NCI-H2029 treated with DMSO at 0.1 percent for 48 hours (cell line): Measurements from ENCODE around the gene PRDM16.

ENCODE experiments used
- DNase-seq: peaks from one replicate; lab custom pipeline; 2025; lab: John Stamatoyannopoulos, UW

Gene PRDM16

DNA sequence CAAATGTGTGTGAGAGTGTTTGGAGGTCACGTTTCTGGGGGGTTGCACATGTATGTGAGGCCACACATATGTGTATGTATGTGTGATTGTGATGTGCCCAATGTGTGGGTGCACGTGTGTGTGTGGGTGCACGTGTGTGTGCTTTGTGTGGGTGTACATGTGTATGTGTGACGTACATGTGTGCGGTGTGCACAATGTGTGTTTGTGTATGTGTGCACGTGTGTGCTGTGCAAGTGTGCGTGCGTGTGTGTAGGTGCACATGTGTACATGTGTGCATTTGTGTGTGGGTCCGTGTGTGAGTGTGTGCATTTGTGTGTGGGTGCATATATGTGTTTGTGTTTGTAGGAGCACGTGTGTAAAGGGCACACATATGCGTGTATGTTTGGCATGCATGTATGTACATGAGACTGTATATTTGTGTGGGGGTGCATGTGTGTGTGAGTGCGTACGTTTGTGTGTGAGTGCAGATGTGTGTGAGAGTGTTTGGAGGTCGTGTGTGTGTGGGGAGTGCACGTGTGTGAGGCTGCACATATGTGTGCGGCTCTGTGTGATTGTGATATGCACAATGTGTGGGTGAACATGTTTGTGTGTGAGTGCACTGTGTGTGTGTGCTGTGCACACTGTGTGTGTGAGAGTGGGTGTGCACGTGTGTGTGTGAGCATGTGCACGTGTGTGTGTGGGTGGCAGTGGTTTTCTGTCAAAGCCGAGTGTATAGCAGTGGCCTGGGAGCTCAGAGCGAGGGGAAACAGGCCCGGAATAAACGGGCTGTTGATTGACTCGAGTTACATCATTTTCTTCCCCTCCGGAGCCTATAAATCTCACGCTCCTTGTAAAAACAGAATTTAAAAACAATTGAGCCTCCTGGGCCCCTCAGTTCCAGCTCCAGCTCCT is 252.8 kb downstream of the PRDM16 start:
- DNase-seq = no peak

DNA sequence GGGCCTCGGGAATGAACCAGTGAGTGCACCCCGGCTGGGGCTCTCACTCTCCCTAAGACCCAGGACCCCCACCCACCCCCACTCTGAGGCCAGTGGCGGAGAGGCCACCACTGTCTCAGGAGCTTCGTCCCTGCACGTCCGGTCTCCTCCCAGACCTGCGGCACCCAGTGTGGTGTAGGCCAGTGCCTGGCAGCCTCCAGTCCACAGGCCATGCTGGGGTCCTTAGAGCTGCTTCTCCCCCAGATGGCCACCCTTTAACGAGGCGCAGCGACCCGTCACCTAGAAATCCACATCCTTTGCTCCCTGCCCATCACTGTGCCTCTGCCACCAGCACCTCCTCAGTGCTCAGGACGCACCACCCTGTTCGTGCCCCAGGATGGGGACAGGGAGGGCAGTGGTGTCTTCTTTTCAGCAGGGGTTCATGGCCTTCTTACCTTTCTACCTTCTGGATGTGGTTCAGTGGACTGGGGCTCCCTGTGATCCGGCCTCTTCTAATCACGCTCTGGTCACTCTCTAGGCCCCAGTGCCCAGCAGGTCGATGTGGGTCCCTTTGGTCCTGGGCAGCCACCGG is 253.5 kb downstream of the PRDM16 start:
- DNase-seq = no peak

DNA sequence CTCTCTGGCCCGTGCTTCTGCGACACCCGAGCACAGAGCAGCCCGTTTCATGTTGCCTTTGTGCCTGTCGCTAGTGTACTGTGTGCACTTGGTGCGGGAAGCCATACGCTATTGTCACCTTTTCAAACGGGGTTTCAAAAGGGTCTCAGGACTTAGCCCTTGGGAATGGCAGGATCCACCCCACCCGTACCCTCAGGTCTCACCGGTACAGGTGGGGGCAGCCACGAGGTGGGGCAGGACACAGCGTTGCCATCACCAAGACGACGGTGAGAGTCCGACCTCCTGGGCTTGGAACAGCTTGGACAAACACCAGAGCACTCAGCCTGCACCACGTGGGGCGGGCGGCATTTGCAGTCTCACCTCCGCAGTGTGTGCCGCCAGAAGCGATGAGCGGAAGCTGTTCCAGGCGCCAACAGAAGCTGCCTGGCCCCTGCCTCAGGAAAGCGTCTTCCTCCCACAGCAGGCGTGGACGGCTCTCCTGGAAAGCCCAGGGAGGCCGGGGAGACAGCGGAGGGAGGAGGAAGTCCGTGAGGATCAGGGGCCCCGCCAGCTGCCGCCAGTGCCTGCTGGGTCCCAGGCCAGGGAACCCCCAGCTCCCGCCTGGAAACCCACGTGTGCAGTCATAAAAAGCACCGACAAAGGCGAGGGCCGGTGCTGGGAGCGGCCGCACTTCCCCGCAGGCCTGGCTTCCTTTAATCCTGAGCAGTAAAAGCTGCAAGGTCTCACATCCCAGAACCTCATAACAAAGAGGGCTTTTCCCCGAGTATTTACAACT is 254.2 kb downstream of the PRDM16 start:
- no peak for DNase-seq

DNA sequence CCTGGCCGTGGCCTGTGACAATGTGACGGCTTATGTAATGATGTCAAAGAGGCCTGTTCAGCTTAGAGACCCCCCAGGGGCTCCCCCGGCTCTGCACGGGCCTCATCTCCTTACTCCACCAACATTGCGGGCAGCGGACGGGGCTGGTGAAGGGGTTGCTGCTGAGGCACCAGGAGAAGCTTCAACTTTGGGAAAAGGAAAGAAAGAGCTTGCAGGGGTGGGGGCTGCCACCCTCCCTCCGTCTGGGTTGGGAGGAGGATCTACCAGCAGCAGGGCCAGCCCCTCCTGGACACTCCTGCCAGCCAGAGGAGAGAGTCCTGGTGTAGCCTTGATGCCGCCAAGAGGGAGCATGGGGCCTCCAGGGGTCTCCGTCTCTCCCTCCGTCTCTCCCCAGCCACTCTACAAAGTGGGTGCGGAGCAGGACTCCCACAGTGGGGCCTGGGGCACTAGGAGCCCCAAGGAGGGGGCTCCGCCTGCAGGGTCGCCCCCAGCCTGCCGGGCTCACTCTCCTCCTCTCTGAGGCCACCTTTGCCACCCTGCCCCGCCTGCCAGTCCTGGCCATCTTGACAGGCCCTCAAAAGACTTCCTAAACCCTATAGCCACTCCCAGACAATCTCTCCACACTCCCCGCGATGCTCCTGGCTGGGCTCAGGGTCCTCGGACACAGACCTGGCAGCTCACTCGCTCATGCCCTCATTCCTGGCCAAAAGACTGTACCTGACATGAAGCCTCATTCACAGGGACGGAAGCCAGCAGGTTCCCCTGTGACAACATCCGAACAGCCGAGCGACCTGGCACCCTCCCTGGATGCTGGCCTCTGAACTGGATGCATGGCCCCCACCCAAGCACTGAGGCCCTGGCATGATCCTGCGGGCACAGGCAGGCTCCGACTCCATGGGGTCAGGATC is 255.0 kb downstream of the PRDM16 start:
- DNase-seq = no peak

DNA sequence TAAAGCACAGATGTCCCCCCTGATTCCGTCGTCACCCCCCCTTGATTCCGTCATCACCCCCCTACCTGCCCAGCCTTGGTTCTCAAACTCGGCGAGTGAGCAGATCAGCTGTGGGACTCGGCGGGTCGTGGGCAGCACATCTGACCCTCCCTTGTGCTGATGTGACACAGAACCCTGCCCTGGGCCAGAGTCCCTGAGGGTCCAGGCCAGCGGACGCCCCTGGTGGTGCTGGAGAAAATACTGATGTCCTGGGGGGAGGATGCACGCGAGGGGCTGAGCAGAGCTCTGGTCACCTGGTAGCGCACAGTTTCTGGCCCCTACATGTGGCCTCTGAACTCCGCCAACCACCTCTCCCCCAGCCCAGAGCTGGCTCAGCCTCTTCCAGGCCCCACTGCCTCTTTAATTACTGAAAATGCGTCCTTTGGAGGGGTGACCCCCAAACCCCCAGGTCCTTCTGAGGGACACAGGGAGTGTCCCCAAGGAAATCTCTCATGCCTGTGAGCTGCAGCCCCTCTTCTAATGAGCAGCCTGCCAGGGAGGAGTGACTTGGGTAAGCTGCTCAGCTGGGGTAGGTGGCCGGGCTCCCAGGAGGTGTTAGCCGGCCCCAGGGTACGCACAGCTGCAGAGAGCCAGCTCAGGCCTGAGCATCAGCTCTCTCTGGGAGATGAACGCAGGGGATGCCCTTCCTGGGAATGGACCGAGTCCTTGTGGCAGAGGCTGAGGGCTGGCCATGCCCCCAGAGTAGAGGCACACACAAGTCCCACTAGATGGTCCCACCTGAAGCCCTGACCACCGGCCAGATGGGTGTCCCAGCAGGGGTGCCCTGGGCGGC is 255.9 kb downstream of the PRDM16 start:
- no peak for DNase-seq

DNA sequence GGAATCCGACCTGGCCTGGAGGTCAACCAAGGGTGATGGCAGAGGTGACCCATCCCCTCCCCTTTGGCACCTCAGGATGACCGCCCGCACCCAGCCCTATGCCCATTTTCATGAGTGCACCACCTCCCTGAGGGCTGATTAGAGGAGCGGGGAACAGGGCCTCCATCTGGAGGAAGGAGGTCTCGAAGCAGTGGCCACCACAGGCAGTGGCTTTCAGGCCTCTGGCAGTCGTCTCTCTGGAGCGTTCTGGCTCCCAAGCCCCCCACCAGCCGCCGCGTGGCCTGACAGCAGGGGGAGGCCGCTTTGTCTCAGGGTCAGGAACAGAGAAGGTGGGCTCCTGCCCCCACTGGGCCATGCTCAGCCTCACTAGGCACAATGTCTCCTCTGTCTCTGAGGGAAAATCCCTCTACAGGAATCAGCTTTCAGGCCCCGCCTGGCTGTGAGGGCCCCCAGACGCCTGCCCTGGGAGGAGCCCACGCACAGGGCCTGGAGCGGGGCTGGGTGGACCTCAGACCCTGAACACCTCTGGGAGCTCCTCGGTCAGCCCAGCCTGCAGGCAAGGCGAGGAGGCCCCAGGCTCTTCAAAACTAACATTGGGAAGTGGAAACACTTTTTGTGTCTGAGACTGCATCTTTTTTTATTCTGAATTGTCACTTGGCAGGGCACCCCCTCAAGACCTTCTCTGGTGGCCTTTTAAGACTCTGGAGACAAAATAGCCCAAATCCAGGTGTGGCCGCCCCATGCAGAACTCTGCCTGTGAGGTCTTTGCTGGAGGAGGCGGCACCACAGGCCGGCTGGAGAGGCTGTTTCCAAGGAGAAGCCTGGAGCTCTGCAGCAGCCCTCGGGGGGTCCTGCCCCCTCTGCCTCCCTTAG is 257.7 kb downstream of the PRDM16 start:
- DNase-seq = no peak

DNA sequence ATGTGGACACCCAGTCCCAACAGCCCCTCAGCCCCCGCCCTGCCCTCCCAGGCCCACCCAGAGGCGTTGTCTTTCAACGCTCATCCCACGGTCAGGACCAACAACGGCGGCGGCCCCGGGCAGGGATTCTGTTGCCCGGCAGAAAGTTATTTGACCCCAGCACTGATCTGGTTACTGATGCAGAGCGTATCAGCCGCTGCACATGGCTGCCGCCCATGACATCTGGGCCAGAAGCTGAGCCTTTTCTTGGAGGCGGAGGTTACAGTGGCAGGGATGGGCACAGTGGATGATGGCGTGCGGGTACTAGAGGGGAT is 258.3 kb downstream of the PRDM16 start:
- no peak for DNase-seq

DNA sequence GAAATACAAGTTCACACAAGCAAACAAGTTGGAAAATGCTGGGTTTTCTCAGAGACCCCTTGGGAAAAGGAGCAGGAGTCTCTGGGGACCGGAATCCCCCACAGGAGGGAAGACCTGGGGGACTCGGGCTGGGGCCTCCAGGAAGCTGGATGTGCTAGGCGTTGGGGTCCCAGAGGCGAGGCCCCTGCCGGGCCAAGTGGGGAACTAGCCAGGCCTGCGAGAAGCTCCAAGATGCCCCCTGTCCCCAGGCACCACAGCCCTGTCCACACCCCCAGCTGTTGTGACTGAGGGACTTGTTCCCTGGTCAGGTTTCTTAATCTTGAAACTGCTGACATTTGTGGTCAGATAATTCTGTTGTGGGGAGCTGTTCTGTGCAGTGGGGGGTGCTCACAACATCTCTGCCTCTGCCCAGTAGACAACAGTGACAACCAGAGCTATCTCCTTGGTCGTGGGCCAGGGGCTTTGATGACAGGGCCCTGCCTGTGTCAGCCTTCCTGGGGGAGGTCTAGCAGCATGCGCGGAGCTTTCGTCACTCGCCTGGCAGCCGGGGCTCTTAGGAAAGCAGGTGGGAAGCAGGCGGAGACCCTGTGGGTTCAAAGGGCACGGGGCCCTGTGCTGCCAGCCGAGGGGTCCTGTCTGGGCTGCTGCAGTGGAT is 259.1 kb downstream of the PRDM16 start:
- no peak for DNase-seq

DNA sequence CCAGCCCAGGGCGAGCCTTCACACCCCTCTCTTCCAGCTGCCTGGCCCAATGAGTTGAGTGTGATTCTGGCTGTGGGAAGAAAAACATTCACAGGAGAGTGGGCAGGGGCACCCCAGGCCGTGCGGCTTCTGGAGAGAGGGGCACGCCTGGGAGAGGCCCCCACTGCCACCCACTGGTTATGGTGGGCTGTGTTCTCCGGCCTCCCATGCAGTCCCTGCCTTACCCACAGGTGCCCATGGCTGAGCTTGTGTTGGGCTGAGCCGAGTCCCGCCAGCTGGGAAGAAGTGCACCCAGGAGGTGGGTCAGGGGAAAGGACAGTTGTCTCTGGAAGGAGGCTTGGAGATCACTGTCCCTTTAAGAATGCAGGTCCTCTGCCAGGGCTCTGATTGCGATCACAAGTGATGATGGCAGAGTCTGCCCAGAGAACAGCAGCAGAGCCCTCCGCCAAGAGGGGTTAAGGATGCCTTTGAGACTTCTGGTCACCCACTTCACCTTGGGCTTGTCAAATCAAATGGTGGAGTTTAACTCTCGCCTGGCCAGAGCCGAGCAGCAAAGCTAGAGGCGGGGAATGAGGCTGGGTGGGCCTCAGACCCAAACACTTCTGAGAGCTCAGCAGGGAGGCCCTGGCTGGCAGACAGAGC is 260.8 kb downstream of the PRDM16 start:
- DNase-seq = no peak

DNA sequence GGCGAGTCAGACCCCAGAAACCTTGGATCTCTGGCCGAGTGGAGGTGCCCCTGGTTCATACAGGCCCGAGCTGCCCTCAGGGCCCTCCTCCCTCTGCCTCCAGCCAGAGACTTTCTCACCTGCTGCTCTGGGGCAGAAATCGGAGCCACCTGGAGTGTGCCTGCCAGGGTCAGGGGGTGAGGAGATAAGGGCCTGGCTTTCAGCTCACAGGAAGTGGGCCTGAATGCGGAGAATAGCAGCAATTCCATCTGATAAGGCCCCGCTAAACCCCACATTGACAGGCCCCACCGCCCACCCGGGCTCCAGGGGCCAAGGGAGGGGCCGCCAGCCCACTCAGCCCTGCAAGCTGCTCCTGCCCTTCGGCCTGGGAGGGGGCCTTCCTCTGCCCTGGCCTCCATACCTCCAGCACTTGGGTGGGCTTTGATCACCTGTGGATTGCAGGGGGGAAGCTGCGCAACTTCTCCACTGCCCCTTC is 261.8 kb downstream of the PRDM16 start:
- no peak for DNase-seq

DNA sequence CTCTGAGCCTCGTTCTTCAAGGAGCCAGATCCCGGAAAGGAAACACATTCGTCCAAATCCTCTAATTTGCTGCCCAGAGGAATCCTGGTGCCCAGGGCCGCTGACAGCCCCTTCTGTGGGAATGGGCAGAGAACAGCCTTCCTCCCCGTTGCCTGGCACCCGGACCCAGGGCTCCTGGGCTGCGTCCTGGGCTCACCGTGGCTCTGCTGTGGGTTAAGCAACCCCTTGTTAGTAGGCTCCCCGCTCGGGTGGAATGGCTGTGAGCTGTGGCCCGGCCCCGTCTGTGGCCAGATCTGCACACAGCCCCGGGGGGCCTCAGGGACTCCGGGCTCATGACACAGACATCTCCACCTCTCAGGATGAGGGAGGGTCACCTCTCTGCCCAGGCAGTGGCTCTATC is 262.6 kb downstream of the PRDM16 start:
- DNase-seq = no peak

DNA sequence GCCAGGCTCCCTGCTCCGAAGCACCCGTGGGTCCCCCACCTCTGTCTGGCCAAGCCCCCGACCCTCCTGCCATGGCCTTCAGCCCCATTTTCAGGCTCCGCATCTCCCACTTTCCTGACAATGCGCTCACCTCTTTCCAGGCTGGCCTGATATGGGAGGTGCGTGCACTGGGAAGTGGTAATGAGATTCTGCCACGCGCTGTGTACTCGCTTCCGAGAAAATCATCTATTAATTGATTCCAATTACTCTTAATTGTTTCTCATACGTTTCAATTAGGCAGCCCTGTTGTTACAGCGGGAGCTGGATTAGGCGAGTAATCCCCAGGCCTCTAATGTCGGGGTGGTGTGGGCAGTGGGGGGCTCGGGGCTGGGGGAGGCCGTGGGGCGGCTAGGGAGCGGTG is 263.0 kb downstream of the PRDM16 start:
- DNase-seq = no peak

DNA sequence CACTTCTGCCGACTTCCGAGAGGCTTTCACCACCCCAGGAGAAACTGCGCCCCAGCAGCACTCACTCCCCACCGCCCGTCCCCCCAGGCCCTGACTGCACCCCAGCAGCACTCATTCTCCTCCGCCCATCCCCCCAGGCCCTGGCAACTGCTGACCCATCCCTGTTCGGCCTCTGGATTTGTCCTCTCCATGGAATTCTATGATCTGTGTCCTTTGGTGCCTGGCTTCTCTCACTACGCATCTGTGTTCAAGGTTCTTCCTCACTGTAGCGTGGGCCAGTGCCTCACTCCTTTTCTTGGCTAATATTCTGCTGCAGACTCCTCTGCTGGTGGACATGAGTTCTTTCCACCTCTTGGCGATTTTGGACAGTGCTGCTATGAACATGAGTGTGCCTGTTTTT is 263.7 kb downstream of the PRDM16 start:
- DNase-seq = no peak

DNA sequence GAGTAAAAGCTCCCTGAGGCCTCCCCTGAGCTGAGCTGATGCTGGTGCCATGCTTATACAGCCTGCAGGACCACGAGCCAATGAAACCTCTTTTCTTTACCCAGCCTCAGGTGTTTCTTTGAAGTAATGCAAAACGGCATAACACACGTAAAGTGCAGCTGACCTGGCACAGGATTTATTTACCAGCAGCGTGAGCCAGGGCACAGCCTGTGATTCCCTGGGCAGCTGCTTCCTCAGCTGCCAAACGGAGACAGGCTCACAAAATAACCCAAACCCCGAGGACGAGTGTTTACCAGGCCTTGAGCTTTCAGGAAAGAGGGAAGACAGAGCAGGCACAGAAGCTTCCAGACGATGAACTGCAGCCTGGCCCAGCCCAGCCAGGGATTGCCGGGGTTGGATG is 264.9 kb downstream of the PRDM16 start:
- DNase-seq = no peak

DNA sequence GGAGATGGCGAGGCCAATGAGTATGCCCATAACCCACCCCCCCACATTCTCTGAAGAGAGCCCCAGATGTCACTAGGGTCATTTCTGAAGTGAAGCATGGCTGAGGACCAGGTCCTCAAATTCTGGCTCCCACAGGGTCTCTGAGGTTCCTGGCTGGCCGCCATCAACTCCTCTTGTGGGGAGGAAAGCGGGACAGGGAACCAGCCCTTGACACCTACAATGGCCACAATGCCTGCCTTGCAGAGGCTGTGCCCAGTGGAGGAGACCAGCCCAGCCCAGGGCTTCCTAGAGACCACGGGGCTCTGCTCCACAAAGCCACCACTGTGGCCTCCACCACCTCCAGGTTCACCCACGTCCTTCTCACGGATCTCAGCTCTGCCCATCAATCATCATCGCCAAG is 265.4 kb downstream of the PRDM16 start:
- DNase-seq = no peak

DNA sequence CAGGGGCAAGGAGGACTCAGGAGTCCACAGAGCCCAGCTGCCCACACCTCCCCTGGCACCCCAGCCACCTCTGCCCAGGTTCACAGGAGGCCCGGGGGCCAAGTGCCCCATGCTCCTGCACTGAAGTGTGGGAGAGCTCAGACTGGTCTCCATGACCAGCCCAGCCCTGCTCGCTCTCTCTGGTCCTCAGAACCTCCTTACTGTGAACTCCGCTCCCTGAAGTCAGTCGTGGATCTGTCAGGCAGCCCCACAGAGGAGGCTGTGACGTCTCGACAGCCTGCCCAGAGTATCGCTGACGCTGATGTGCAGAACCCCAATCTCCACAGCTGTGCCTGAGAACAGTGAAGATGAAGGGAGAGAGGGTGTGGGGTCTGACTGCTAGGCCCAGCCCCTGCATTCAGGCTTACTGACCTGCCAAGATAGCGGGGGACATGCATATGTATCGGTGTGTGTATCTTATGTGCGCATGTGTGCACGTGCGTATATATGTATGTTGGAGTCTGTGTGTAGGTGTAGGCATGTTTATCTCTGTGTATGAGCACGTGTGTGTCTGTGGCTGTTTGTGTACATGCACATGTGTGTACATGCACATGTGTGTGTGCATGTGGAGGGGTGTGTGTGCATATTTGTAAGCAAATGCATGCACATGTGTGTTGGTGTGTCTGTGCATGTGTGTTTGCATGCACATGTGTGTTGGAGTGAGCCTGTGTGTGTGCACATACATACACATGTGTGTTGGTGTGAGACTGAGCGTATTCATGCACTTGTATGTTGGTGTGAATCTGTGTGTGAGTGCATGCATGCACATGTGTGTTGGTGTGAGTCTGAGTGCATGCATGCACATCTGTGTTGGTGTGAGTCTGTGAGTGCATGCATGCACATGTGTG is 267.0 kb downstream of the PRDM16 start:
- DNase-seq = no peak

DNA sequence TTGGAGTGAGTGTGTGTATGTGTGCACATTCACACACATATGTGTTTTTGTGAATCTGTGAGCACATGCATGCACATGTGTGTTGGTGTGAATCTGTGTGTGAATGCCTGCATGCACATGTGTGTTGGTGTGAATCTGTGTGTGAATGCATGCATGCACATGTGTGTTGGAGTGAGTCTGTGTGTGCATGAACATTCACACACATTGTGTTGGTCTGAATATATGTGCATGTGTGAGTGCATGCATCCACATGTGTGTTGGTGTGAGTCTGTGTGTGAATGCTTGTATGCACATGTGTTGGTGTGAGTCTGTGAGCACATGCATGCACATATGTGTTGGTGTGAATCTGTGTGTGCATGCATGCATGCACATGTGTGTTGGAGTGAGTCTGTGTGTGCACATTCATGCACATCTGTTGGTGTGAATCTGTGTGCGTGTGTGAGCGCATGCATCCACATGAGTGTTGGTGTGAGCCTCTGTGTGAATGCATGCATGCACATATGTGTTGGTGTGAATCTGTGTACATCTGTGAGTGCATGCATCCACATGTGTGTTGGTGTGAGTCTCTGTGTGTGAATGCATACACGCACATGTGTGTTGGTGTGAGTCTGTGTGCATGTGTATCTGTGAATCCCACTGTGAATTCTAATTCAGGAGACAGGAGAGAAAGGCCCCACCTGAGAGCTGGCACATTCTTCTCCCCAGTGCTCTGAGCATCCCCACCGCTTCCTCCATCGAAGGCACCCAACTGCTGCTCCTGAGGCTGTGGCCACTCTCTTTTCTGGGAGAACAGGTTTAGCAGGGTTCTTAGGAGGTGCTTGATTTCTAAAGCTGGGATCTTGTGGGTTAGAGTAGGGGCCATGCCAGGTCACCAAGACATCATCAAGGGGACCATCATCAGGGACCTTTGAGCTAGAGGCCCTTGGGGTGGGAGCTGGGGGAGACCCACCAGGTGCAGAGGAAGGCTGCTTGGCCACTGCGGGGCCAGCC is 267.9 kb downstream of the PRDM16 start:
- no peak for DNase-seq
